Fibroblast of villous mesenchyme (primary cell): ENCODE measurements around the gene RBBP7. TPM values are rescaled to one million over a fixed set of nuclear protein-coding genes. Genes with fewer than 3 reads are reported as not detected.
A peak's percentile ranks its signal among the peaks of the same experiment; 100 is the strongest.

Experiments
- DNase-seq: peaks from one replicate; pipeline ENCODE4 v3.0.0-alpha.2; 2010; ENCODE audit warnings: low read depth
- H3K4me3 ChIP-seq: 2 replicates; pipeline ENCODE4 v1.5.1; 2011; ENCODE audit warnings: low read depth, mild to moderate bottlenecking, low read length
- total RNA-seq: library from RNA; depleted of rRNA; stranded (reverse); fragments of >200 nt; gene quantifications from 2 replicates; pipeline ENCODE4 v1.2.3, GENCODE V29; 2012
- TF ChIP-seq, protein P1 (sequence below): IDR thresholded peaks from 2 replicates; pipeline ENCODE4 v1.5.1; 2012; ENCODE audit warnings: low read depth, mild to moderate bottlenecking, low read length; ENCODE audit not compliant: insufficient read depth

The RBBP7 gene
- total RNA-seq, 1 donor: 124 TPM

DNA sequence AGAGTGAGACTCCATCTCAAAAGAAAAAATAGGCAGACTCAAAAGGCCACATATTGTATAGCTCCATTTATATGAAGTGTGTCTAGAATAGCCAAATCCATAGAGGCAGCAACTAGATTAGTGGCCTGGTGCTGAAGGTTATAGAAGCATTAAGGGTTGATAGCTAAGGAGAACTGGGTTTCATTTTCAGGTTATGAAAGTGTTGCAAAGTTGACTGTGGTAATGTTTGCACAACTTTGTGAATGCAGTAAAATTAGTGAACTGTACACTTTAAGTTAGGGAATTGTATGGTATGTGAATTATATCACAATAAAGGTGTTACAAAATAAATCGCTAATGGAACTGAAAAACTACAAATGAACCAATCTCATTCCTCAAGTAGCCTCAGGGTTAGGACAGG lies 55.6 kb downstream of the RBBP7 start:
- TF ChIP-seq, protein P1, sequence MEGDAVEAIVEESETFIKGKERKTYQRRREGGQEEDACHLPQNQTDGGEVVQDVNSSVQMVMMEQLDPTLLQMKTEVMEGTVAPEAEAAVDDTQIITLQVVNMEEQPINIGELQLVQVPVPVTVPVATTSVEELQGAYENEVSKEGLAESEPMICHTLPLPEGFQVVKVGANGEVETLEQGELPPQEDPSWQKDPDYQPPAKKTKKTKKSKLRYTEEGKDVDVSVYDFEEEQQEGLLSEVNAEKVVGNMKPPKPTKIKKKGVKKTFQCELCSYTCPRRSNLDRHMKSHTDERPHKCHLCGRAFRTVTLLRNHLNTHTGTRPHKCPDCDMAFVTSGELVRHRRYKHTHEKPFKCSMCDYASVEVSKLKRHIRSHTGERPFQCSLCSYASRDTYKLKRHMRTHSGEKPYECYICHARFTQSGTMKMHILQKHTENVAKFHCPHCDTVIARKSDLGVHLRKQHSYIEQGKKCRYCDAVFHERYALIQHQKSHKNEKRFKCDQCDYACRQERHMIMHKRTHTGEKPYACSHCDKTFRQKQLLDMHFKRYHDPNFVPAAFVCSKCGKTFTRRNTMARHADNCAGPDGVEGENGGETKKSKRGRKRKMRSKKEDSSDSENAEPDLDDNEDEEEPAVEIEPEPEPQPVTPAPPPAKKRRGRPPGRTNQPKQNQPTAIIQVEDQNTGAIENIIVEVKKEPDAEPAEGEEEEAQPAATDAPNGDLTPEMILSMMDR: no peak
- no peak overlapping the region for H3K4me3 ChIP-seq
- DNase-seq: no peak

DNA sequence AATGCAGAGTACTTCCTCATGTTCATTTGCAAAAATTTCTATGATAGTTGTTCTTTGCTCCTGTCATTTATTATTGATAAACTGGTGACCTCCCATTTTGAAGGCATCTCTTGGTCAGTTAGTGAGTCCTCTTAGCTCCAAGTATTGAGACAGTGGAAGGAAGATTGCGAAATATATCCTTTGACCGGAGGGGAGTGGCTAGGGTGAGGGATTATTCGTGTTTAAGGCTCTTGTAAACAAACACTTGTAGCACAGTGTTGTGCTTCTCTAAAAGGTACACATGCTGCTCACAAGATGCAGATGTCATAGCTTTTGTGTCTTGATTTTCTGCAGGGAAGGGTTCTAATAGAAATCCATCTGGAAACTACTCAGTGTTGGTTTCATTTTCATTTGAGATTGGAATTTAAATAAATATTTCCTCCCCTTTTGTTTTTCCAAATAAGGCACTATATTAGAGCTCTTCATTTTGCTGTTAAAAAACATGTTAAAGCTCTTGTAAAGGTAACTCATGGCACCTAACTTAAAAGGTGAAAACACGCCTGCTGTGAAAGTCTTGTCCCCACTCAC lies 62.1 kb downstream of the RBBP7 start:
- DNase-seq: peak; percentile 94
- H3K4me3 ChIP-seq: peak overlapping the region; percentile 55
- TF ChIP-seq, protein P1: no peak

DNA sequence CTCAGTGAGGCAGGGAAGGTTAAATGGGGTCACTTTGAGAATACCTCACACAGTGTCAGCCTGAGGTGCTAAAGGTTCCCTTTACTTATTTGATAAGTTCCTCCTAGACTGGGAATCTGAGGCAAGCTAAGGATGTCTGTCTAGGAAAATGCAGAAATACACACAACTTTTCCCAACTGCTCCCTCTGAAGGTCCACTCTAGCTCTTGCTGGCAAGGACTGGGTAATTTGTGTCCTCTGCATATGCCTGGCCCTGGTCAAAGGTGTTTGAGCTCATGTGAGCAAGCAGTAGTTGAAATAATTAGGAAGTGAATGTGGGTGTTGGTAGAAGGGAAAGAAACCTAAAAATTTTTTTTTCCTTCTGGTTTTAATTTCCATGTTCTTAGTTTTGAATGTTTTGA lies 62.6 kb downstream of the RBBP7 start:
- H3K4me3 ChIP-seq: peak overlapping the region; percentile 55

GRCh38 chrX:16804923-16805464 lies 65.2 kb downstream of the RBBP7 start:
- TF ChIP-seq, protein P1: no peak
- DNase-seq: no peak

More for the DNA sequence above, 62.6 kb downstream of the RBBP7 start:
- peak; percentile 53 for DNase-seq
- TF ChIP-seq, protein P1: peak; percentile 59

GRCh38 chrX:16797841-16798240 lies 72.3 kb downstream of the RBBP7 start:
- no peak overlapping the region for H3K4me3 ChIP-seq
- TF ChIP-seq, protein P1: no peak
- DNase-seq: no peak

More at GRCh38 chrX:16804923-16805464, 65.2 kb downstream of the RBBP7 start:
- H3K4me3 ChIP-seq: no peak overlapping the region

- H3K4me3 ChIP-seq: no peak overlapping the region
- no peak for DNase-seq
- TF ChIP-seq, protein P1: no peak
Measured at GRCh38 chrX:16797358-16797757, 72.8 kb downstream of the RBBP7 start.

GRCh38 chrX:16796298-16796697 lies 73.9 kb downstream of the RBBP7 start:
- no peak for DNase-seq
- TF ChIP-seq, protein P1: no peak

More at GRCh38 chrX:16796298-16796697, 73.9 kb downstream of the RBBP7 start:
- no peak overlapping the region for H3K4me3 ChIP-seq
